GM12878 (cell line): Measurements from ENCODE around the gene INO80C. TPM values are rescaled to one million over a fixed set of nuclear protein-coding genes. Genes with fewer than 3 reads are reported as not detected.

ENCODE experiments used
- ATAC-seq: fragments of 200-7000 bp; cut with Tn5 transposase; 3 replicates; pipeline ENCODE4 v1.9.1; 2020; ENCODE audit warnings: mild to moderate bottlenecking, moderate library complexity
- BruUV-seq: library from RNA; stranded (reverse); fragments of 400-500 nt; replicated peaks from 2 replicates; lab custom pipeline; 2021; lab: Mats Ljungman, UMichigan
- CTCF ChIA-PET: fragments of 300-600 bp; sonication (Branson Sonifier 250); formaldehyde crosslinking; extraction: SDS; loops from one replicate; lab custom pipeline; 2021; ENCODE audit warnings: inconsistent platforms; lab: Yijun Ruan, JAX
- POLR2A ChIA-PET: fragments of 350-600 bp; formaldehyde crosslinking; extraction: SDS; loops from one replicate; lab custom pipeline; 2021; ENCODE audit warnings: inconsistent platforms; lab: Charles Lee
- RAD21 ChIA-PET: fragments of 300-600 bp; sonication (Branson Sonifier 250); formaldehyde crosslinking; loops from one replicate; lab custom pipeline; 2023; ENCODE audit warnings: antibody characterized with exemption; ENCODE audit not compliant: unreplicated experiment; lab: Charles Lee
- SMC1A ChIA-PET: fragments of 300-600 bp; sonication (Branson Sonifier 250); formaldehyde crosslinking; loops from one replicate; lab custom pipeline; 2023; ENCODE audit not compliant: unreplicated experiment, uncharacterized antibody; lab: Charles Lee
- DNase-seq: peaks from one replicate; pipeline ENCODE4 v3.0.0-alpha.2; 2011; ENCODE audit warnings: low read depth, low spot score
- FAIRE-seq: peaks from 3 replicates; lab custom pipeline; 2011; peaks lifted over from hg19 to GRCh38; lab: Jason Lieb, UNC
- H2AFZ ChIP-seq: 2 replicates; pipeline ENCODE4 v1.6.0; 2011; ENCODE audit warnings: low read depth, low read length, control low read depth; ENCODE audit not compliant: control insufficient read depth
- H3K27ac ChIP-seq: 2 replicates; pipeline ENCODE4 v1.5.1; 2011; ENCODE audit warnings: control low read depth; ENCODE audit not compliant: control insufficient read depth, insufficient read depth
- H3K27me3 ChIP-seq, 2 experiments: replicated peaks in 1 of 2; 2 replicates each; pipeline versions ENCODE4 v1.6.0 to v1.6.1; 2011; ENCODE audit warnings: low read length in 1 of 2; ENCODE audit not compliant: control insufficient read depth in 2 of 2, insufficient read depth in 2 of 2
- H3K36me3 ChIP-seq, 2 experiments: 2 replicates each; pipeline ENCODE4 v1.5.1; 2011; ENCODE audit warnings: low read length in 1 of 2; ENCODE audit not compliant: control insufficient read depth in 2 of 2, insufficient read depth in 2 of 2
- H3K4me1 ChIP-seq: 2 replicates; pipeline ENCODE4 v1.6.1; 2011; ENCODE audit warnings: mild to moderate bottlenecking, low read length, moderate library complexity, mixed read lengths; ENCODE audit not compliant: control insufficient read depth, insufficient read depth
- H3K4me2 ChIP-seq: 2 replicates; pipeline ENCODE4 v1.6.0; 2011; ENCODE audit warnings: control low read depth; ENCODE audit not compliant: control insufficient read depth, insufficient read depth
- H3K4me3 ChIP-seq: fragments of 200-600 bp; sonication (generic); 2 replicates; pipeline ENCODE4 v1.5.1; 2016
- H3K79me2 ChIP-seq: 2 replicates; pipeline ENCODE4 v1.6.0; 2011; ENCODE audit warnings: low read length; ENCODE audit not compliant: control insufficient read depth, insufficient read depth
- H3K9ac ChIP-seq: 2 replicates; pipeline ENCODE4 v1.8.0; 2011; ENCODE audit warnings: low read length, control low read depth, mixed read lengths; ENCODE audit not compliant: control insufficient read depth, insufficient read depth
- H3K9me3 ChIP-seq: replicated peaks from 3 replicates; pipeline ENCODE4 v1.5.1; 2011; ENCODE audit warnings: mild to moderate bottlenecking, low read length; ENCODE audit not compliant: control insufficient read depth, insufficient read depth
- H4K20me1 ChIP-seq: 2 replicates; pipeline ENCODE4 v1.6.0; 2011; ENCODE audit not compliant: control insufficient read depth, insufficient read depth
- EGR1 ChIP-seq, 2 experiments: IDR thresholded peaks; 1 replicate in 1 of 2; 2 replicates in 1 of 2; pipeline ENCODE4 v1.6.1; 2011 to 2012; ENCODE audit warnings: low read depth in 2 of 2, low read length in 2 of 2, borderline replicate concordance in 1 of 2, mild to moderate bottlenecking in 1 of 2, moderate library complexity in 1 of 2
- FOS ChIP-seq: IDR thresholded peaks from 3 replicates; pipeline ENCODE4 v1.6.1; 2011; ENCODE audit warnings: borderline replicate concordance; ENCODE audit not compliant: insufficient read length; ENCODE audit errors: extremely low read depth
- WRNIP1 ChIP-seq: IDR thresholded peaks from 2 replicates; pipeline ENCODE4 v1.6.1; 2011; ENCODE audit warnings: low read depth, low read length, improper control_type of control experiment, borderline replicate concordance
- WGBS: methylation state at CpG from one replicate; pipeline ENCODE4 v1.1.6; 2016; ENCODE audit warnings: low lambda C conversion rate; ENCODE audit not compliant: insufficient replicate concordance, insufficient coverage; ENCODE audit errors: missing lambda C conversion rate; 5-methylcytosine and 5-hydroxymethylcytosine counted together
- in situ Hi-C: fragments of 300-500 bp; cut with MboI; formaldehyde crosslinking; loops from 9 replicates; pipeline ENCODE4 v1.14.3; 2018; ENCODE audit warnings: mixed read lengths
- intact Hi-C: fragments of 100-400 bp; cut with micrococcal nuclease; formaldehyde crosslinking; loops from one replicate; pipeline ENCODE4 v1.14.2; 2022; ENCODE audit not compliant: unreplicated experiment
- polyA plus RNA-seq, 11 experiments: library from polyadenylated mRNA; depleted of rRNA in 4 of 11; unstranded in 6 of 11; stranded (reverse) in 5 of 11; fragments of >200 nt; fragmentation: Nextera tagmentation in 4 of 11; fragmentation: Illumina TruSeq in 1 of 11; extraction: Ambion mirVana in 4 of 11; extraction: Trizol in 1 of 11; gene quantifications; 1 replicate in 1 of 11; 2 replicates in 10 of 11; pipeline versions ENCODE4 v1.2.1 to v1.2.3, GENCODE V29; 2011 to 2016; ENCODE audit warnings: inconsistent platforms in 2 of 11, missing spikeins in 2 of 11, low read depth in 1 of 11
- total RNA-seq, 4 experiments: library from RNA; depleted of rRNA in 3 of 4; stranded (reverse); fragments of >200 nt in 3 of 4; fragmentation: Illumina TruSeq in 1 of 4; extraction: Trizol in 1 of 4; gene quantifications; 2 replicates each; pipeline versions ENCODE4 v1.2.1 to v1.2.3, GENCODE V29; 2013 to 2021
- TF ChIP-seq, protein P1 (sequence below): fragments of 450-650 bp; IDR thresholded peaks from 2 replicates; pipeline ENCODE4 v1.6.1; 2017; ENCODE audit warnings: antibody characterized with exemption, mild to moderate bottlenecking, moderate library complexity
- TF ChIP-seq, protein P2 (sequence below): fragments of 450-650 bp; IDR thresholded peaks from 2 replicates; pipeline ENCODE4 v1.6.1; 2018; ENCODE audit warnings: mild to moderate bottlenecking, low read depth, moderate library complexity; ENCODE audit not compliant: partially characterized antibody

The INO80C gene
- total and polyA plus RNA-seq, 10 of the 15 experiments (the other 5 are each of a cell fraction or from before 2014, with no cell fraction given): 9.9 to 43.2 (median 30.1) TPM

GRCh38 chr18:35443847-35444246, 53.9 kb downstream of the INO80C start:
- TF ChIP-seq WRNIP1 (no peak), FOS (no peak), EGR1 (IDR thresholded peaks at IDR 0.05; ENCODE audit: borderline replicate concordance in 1 of 2, low read depth in 2 of 2, low read length in 2 of 2) (no peak)
- TF ChIP-seq, protein P1, sequence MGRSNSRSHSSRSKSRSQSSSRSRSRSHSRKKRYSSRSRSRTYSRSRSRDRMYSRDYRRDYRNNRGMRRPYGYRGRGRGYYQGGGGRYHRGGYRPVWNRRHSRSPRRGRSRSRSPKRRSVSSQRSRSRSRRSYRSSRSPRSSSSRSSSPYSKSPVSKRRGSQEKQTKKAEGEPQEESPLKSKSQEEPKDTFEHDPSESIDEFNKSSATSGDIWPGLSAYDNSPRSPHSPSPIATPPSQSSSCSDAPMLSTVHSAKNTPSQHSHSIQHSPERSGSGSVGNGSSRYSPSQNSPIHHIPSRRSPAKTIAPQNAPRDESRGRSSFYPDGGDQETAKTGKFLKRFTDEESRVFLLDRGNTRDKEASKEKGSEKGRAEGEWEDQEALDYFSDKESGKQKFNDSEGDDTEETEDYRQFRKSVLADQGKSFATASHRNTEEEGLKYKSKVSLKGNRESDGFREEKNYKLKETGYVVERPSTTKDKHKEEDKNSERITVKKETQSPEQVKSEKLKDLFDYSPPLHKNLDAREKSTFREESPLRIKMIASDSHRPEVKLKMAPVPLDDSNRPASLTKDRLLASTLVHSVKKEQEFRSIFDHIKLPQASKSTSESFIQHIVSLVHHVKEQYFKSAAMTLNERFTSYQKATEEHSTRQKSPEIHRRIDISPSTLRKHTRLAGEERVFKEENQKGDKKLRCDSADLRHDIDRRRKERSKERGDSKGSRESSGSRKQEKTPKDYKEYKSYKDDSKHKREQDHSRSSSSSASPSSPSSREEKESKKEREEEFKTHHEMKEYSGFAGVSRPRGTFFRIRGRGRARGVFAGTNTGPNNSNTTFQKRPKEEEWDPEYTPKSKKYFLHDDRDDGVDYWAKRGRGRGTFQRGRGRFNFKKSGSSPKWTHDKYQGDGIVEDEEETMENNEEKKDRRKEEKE: no peak
- TF ChIP-seq, protein P2, sequence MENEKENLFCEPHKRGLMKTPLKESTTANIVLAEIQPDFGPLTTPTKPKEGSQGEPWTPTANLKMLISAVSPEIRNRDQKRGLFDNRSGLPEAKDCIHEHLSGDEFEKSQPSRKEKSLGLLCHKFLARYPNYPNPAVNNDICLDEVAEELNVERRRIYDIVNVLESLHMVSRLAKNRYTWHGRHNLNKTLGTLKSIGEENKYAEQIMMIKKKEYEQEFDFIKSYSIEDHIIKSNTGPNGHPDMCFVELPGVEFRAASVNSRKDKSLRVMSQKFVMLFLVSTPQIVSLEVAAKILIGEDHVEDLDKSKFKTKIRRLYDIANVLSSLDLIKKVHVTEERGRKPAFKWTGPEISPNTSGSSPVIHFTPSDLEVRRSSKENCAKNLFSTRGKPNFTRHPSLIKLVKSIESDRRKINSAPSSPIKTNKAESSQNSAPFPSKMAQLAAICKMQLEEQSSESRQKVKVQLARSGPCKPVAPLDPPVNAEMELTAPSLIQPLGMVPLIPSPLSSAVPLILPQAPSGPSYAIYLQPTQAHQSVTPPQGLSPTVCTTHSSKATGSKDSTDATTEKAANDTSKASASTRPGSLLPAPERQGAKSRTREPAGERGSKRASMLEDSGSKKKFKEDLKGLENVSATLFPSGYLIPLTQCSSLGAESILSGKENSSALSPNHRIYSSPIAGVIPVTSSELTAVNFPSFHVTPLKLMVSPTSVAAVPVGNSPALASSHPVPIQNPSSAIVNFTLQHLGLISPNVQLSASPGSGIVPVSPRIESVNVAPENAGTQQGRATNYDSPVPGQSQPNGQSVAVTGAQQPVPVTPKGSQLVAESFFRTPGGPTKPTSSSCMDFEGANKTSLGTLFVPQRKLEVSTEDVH: no peak
- in situ Hi-C loops: no loop called here

More at GRCh38 chr18:35443847-35444246, 53.9 kb downstream of the INO80C start:
- Histone ChIP-seq H3K9ac (no peak overlapping the region), H4K20me1 (no peaks in the 10 kb centered on the region), H2AFZ (no peak overlapping the region), H3K27me3 (no peaks in the 10 kb centered on the region), H3K27ac (no peak overlapping the region), H3K9me3 (no peaks in the 10 kb centered on the region), H3K4me3 (no peak overlapping the region), H3K79me2 (no peaks in the 10 kb centered on the region), H3K4me2 (no peak overlapping the region), H3K36me3 (no peaks in the 10 kb centered on the region), H3K4me1 (no peaks in the 10 kb centered on the region)
- POLR2A ChIA-PET: interaction anchor here (0.6 kb wide), 2 partner anchors 77 to 137 kb away, joined by 3 to 4 read pairs; no protein-coding TSS in a partner anchor
- WGBS: 25% methylated on average over 2 of the region's 2 CpGs
- RAD21 ChIA-PET: interaction anchor here (0.6 kb wide), 1 partner anchor 50 kb away, joined by 3 read pairs; no protein-coding TSS in a partner anchor
- intact Hi-C loops: no loop called here
- SMC1A ChIA-PET: interaction anchor here (1.1 to 1.3 kb wide), 3 partner anchors 13 to 68 kb away, joined by 3 read pairs; no protein-coding TSS in a partner anchor
- ATAC-seq: no peak
- FAIRE-seq: no peak
- DNase-seq: no peak
- no TSS peak for BruUV-seq
- CTCF ChIA-PET: interaction anchor here (0.9 kb wide), 1 partner anchor 68 kb away, joined by 3 read pairs; no protein-coding TSS in a partner anchor
